CD4-positive, alpha-beta T cell treated with Interleukin-15 for 1 hour (primary cell): ENCODE results near the gene MSLN.

Source experiments
- DNase-seq: peaks from one replicate; pipeline ENCODE4 v3.0.0-alpha.2; 2020

The MSLN gene

DNA sequence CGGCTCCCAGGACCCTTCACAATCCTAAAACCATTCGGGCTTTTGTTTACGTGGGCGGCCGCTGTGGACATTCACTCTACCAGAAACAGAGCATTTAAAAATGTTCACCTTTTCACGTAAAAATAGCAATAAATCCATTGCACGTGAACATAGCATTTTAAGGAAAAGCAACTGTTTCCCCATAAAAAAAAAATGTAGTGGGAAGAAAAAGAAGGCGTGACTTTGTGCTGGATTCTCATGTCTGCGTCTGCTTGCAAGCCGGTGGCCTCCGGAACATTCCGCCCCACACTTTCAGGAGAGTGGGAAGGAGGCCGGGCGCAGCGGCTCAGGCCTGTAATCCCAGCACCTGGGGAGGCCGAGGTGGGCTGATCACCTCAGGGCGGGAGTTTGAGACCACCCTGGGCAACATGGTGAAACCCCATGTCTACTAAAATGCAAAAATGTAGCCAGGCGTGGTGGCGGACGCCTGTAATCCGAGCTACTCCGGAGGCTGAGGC is 53.4 kb downstream of the MSLN start:
- no peak for DNase-seq

- no peak for DNase-seq
Observed at GRCh38 chr16:814974-815373, 54.4 kb downstream of the MSLN start.

GRCh38 chr16:815861-816260 is 55.3 kb downstream of the MSLN start:
- no peak for DNase-seq

GRCh38 chr16:817001-817906 is 56.7 kb downstream of the MSLN start:
- DNase-seq = no peak

DNA sequence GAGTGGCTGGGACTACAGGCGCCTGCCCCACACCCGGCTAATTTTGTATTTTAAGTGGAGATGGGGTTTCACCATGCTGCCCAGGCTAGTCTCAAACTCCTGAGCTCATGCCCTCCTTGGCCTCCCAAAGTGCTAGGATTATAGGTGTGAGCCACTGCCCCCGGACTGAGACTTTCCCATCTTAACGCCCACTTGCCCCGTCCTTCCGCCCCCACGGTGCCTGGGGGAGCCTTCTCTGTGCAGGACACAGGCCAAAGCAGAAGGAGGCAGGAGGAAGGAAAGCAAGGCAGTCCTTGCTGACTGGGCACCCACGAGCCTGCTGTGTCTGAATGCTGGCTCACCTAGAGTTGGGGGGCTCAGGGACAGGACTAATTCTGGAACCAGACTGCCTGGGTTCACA is 57.6 kb downstream of the MSLN start:
- no peak for DNase-seq
